ENCODE data around the gene TMC6. TPM values are rescaled to one million over a fixed set of nuclear protein-coding genes. Genes with fewer than 3 reads are reported as not detected.

The TMC6 gene
- total and polyA plus RNA-seq, 2 of the 13 experiments (the other 11 are each of a cell fraction or from before 2014, with no cell fraction given): 48.4 to 99.1 TPM

DNA sequence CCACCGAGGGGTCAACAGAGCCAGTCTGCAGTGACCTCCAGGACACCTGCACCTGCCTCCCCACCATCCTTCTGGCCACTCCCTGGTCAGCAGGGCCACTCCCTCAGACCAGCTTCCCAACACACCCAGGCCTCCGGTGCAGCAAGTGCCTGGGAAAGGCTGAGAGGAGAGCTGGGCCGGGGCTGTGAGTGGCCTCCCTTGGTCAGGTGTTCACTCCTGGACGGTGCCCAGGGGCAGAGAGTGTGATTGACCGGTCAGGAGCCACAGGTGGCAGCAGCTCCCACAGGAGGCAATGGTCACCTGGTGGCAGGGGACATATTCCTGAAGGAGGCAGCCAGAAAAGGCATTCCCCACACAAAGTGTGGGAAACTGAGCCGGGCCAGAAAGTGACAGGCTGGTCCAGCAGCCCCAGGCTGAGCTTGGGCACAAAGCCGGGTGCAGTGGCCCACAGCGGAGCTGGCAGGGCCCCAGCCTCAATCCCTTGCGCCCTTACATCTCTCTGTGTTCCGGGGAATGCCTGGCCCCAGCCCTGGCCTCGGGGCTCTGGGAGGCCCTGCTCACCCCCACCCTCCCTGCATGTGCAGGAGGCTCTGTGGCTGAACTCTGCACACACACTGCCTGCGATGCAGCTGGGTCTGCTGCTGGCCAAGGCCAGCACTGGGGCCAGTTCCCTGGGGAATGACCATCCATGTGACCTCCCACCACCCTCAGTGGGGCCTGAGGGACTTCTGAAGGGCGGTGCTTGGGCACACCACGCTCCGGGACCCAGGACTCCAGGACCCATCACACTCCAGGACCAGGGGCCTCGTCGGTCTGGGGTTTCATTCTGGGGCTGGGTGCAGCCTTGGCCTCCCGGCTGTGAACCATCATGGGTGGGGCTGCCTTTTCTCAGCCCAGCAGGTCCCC lies 16.4 kb upstream of the TMC6 start (continued):
- no peak for TF ChIP-seq ZNF790 (CRISPR knock-in tag; IDR thresholded peaks at IDR 0.05; ENCODE audit: borderline replicate concordance)
- TF ChIP-seq ZNF720 (CRISPR knock-in tag; IDR thresholded peaks at IDR 0.05): no peak
- TF ChIP-seq, protein P1, sequence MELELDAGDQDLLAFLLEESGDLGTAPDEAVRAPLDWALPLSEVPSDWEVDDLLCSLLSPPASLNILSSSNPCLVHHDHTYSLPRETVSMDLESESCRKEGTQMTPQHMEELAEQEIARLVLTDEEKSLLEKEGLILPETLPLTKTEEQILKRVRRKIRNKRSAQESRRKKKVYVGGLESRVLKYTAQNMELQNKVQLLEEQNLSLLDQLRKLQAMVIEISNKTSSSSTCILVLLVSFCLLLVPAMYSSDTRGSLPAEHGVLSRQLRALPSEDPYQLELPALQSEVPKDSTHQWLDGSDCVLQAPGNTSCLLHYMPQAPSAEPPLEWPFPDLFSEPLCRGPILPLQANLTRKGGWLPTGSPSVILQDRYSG (CRISPR knock-in tag; IDR thresholded peaks at IDR 0.05): 0 out of 2 replicates have a peak, but pooled peaks have one; percentile 83
- TF ChIP-seq DNMT1 (CRISPR knock-in tag; IDR thresholded peaks at IDR 0.05): 0 out of 2 replicates have a peak, but pooled peaks have one; percentile 0
- no peak for TF ChIP-seq MYNN (CRISPR knock-in tag; IDR thresholded peaks at IDR 0.05; ENCODE audit: low read depth)
- peak; percentile 50; the same call in 1 of the 2 replicates for TF ChIP-seq ZNF543 (CRISPR knock-in tag; IDR thresholded peaks at IDR 0.05)
- peak; percentile 84 for TF ChIP-seq ZNF883 (CRISPR knock-in tag; IDR thresholded peaks at IDR 0.05; ENCODE audit: not compliant biosample characterization)
- peak; percentile 95; the same call in 1 of the 2 replicates for TF ChIP-seq ZNF691 (CRISPR knock-in tag; IDR thresholded peaks at IDR 0.05; ENCODE audit: borderline replicate concordance, low read depth)
- TF ChIP-seq, protein P2, sequence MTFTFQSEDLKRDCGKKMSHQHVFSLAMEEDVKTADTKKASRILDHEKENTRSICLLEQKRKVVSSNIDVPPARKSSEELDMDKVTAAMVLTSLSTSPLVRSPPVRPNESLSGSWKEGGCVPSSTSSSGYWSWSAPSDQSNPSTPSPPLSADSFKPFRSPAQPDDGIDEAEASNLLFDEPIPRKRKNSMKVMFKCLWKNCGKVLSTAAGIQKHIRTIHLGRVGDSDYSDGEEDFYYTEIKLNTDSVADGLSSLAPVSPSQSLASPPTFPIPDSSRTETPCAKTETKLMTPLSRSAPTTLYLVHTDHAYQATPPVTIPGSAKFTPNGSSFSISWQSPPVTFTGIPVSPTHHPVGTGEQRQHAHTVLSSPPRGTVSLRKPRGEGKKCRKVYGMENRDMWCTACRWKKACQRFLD (CRISPR knock-in tag; IDR thresholded peaks at IDR 0.05; ENCODE audit: borderline replicate concordance): no peak
- no peak for TF ChIP-seq IRF1 (CRISPR knock-in tag; IDR thresholded peaks at IDR 0.05; ENCODE audit: low read depth)
- no peak for TF ChIP-seq ONECUT2 (CRISPR knock-in tag; IDR thresholded peaks at IDR 0.05)
- TF ChIP-seq PRDM10 (CRISPR knock-in tag; IDR thresholded peaks at IDR 0.05; ENCODE audit: low read depth): peak; percentile 44; the same call in 1 of the 2 replicates
- TF ChIP-seq, protein P3, sequence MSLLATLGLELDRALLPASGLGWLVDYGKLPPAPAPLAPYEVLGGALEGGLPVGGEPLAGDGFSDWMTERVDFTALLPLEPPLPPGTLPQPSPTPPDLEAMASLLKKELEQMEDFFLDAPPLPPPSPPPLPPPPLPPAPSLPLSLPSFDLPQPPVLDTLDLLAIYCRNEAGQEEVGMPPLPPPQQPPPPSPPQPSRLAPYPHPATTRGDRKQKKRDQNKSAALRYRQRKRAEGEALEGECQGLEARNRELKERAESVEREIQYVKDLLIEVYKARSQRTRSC (CRISPR knock-in tag; IDR thresholded peaks at IDR 0.05; ENCODE audit: low read depth): peak; percentile 82; the same call in 1 of the 2 replicates
- TF ChIP-seq U2AF2 (IDR thresholded peaks at IDR 0.05; ENCODE audit: low read depth, low read length): no peak
- TF ChIP-seq MEF2D (CRISPR knock-in tag; IDR thresholded peaks at IDR 0.05): peak; percentile 55; the same call in 1 of the 2 replicates
- no peak for TF ChIP-seq CBX5 (CRISPR knock-in tag; IDR thresholded peaks at IDR 0.05; ENCODE audit: borderline replicate concordance)
- peak; percentile 84 for TF ChIP-seq ZSCAN31 (CRISPR knock-in tag; IDR thresholded peaks at IDR 0.05; ENCODE audit: low read depth)

Measured in HepG2 (cell line).